Osteocyte (in vitro differentiated cells): ENCODE results near the gene PAK1. TPM values are rescaled to one million over a fixed set of nuclear protein-coding genes. Genes with fewer than 3 reads are reported as not detected.

ENCODE experiments used
- DNase-seq: peaks from one replicate; pipeline ENCODE4 v3.0.0; 2021; ENCODE audit warnings: mixed read lengths; ENCODE audit not compliant: unreplicated experiment; ENCODE audit errors: extremely low spot score
- H3K27ac Mint-ChIP-seq: one replicate; pipeline ENCODE4 v1.8.0; 2021; ENCODE audit warnings: mild to moderate bottlenecking, mixed read lengths; ENCODE audit not compliant: unreplicated experiment
- H3K27me3 Mint-ChIP-seq: one replicate; pipeline ENCODE4 v1.8.0; 2021; ENCODE audit warnings: mixed read lengths; ENCODE audit not compliant: unreplicated experiment
- H3K36me3 Mint-ChIP-seq: one replicate; pipeline ENCODE4 v1.8.0; 2021; ENCODE audit warnings: mixed read lengths; ENCODE audit not compliant: unreplicated experiment
- H3K4me1 Mint-ChIP-seq: one replicate; pipeline ENCODE4 v1.8.0; 2021; ENCODE audit warnings: mixed read lengths; ENCODE audit not compliant: unreplicated experiment
- H3K4me3 Mint-ChIP-seq: one replicate; pipeline ENCODE4 v1.8.0; 2021; ENCODE audit warnings: mild to moderate bottlenecking, moderate library complexity, mixed read lengths; ENCODE audit not compliant: unreplicated experiment
- H3K9me3 Mint-ChIP-seq: one replicate; pipeline ENCODE4 v1.8.0; 2021; ENCODE audit warnings: mixed read lengths; ENCODE audit not compliant: unreplicated experiment
- total RNA-seq: library from RNA; stranded (reverse); gene quantifications from 2 replicates; pipeline ENCODE4 v1.2.1, GENCODE V29; 2021
- TF ChIP-seq, protein P1 (sequence below): fragments of 200-600 bp; sonication (generic); IDR thresholded peaks from 2 replicates; pipeline ENCODE4 v1.5.0; 2021; ENCODE audit warnings: antibody characterized with exemption, mild to moderate bottlenecking, moderate library complexity

Gene PAK1
- total RNA-seq, 1 donor from 2014 or later, result 20.9 TPM

GRCh38 chr11:77423624-77424023, 50.3 kb downstream of the PAK1 start:
- peaks cover 14% of the 10 kb centered on the region for H3K27me3 Mint-ChIP-seq
- no peak overlapping the region for H3K4me3 Mint-ChIP-seq
- no peak overlapping the region for H3K27ac Mint-ChIP-seq
- no peaks in the 10 kb centered on the region for H3K4me1 Mint-ChIP-seq
- H3K9me3 Mint-ChIP-seq, result no peaks in the 10 kb centered on the region
- no peak for DNase-seq
- TF ChIP-seq, protein P1, sequence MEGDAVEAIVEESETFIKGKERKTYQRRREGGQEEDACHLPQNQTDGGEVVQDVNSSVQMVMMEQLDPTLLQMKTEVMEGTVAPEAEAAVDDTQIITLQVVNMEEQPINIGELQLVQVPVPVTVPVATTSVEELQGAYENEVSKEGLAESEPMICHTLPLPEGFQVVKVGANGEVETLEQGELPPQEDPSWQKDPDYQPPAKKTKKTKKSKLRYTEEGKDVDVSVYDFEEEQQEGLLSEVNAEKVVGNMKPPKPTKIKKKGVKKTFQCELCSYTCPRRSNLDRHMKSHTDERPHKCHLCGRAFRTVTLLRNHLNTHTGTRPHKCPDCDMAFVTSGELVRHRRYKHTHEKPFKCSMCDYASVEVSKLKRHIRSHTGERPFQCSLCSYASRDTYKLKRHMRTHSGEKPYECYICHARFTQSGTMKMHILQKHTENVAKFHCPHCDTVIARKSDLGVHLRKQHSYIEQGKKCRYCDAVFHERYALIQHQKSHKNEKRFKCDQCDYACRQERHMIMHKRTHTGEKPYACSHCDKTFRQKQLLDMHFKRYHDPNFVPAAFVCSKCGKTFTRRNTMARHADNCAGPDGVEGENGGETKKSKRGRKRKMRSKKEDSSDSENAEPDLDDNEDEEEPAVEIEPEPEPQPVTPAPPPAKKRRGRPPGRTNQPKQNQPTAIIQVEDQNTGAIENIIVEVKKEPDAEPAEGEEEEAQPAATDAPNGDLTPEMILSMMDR, result no peak
- no peaks in the 10 kb centered on the region for H3K36me3 Mint-ChIP-seq

DNA sequence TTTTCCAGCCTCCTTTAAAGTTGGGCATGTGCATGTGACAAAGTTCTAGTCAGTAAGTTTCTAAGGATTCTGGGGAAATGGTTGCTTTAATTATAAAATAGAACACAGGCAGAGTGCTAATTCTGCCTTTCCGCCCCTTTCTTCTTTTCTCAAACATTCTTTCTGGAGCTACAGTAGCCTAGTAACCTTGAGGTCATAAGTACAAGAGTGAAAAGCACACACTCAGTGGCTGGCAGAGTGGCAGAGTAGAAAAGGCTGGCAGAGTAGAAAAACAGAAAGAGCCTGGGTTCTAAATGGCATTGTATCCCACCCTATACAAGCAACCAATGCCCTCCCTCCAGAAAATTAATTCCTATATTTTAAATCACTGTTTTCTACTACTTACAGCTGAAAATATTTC, 51.2 kb downstream of the PAK1 start:
- Mint-ChIP-seq H3K4me3 (no peak overlapping the region), H3K9me3 (no peaks in the 10 kb centered on the region), H3K27me3 (peaks cover 6% of the 10 kb centered on the region), H3K4me1 (no peaks in the 10 kb centered on the region), H3K27ac (no peak overlapping the region), H3K36me3 (no peaks in the 10 kb centered on the region)
- TF ChIP-seq, protein P1, result no peak
- no peak for DNase-seq

GRCh38 chr11:77421041-77421723, 52.7 kb downstream of the PAK1 start:
- Mint-ChIP-seq H3K9me3 (no peaks in the 10 kb centered on the region), H3K36me3 (no peaks in the 10 kb centered on the region), H3K4me3 (no peak overlapping the region), H3K27ac (no peak overlapping the region), H3K27me3 (peaks cover 4% of the 10 kb centered on the region), H3K4me1 (no peaks in the 10 kb centered on the region)
- DNase-seq, result no peak
- TF ChIP-seq, protein P1, result no peak

GRCh38 chr11:77418971-77419597, 54.8 kb downstream of the PAK1 start:
- H3K27me3 Mint-ChIP-seq, result no peaks in the 10 kb centered on the region
- H3K27ac Mint-ChIP-seq, result no peak overlapping the region
- no peaks in the 10 kb centered on the region for H3K36me3 Mint-ChIP-seq
- H3K4me3 Mint-ChIP-seq, result no peak overlapping the region
- TF ChIP-seq, protein P1, result no peak
- no peaks in the 10 kb centered on the region for H3K4me1 Mint-ChIP-seq
- H3K9me3 Mint-ChIP-seq, result no peaks in the 10 kb centered on the region
- no peak for DNase-seq

DNA sequence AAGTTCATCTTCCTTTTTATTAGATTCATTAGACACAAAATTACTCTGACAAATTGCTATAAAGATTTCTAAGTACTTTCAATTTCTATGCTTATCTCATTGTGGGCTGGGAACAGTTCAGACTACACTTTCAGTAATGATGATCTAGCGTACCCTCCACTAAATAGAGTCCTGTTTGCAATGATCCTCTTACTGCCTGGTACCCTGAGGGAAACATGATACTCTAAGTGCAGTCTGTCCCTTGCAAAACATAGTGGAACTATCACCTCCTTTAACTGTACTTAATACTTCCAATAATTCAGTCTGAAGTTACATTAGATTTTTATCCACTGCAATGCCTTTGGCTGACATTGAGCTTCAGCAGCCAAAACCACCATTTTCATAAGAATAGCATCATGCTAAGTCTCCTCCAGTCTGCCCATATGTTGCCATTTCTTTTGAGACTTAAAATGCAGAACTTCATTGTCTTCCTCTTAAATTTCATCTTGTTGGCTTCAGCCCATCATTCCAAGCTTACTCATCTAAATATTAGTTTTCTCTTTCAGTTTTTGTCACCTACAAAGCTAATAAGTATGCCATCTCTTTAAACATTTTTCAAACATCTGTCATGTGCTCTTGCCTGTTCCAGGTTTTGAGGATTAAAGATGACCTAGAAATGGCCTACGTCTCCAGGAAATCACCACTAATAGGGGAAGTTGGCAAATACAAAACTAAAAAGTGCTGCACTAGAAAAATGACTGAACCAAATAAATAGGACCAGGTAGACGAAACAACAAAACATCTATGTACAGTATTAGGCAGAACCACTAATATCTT, 55.5 kb downstream of the PAK1 start:
- no peaks in the 10 kb centered on the region for H3K36me3 Mint-ChIP-seq
- no peak for DNase-seq
- no peaks in the 10 kb centered on the region for H3K27me3 Mint-ChIP-seq
- no peaks in the 10 kb centered on the region for H3K9me3 Mint-ChIP-seq
- no peaks in the 10 kb centered on the region for H3K4me1 Mint-ChIP-seq
- H3K27ac Mint-ChIP-seq, result no peak overlapping the region
- TF ChIP-seq, protein P1, result no peak
- no peak overlapping the region for H3K4me3 Mint-ChIP-seq
